Transverse colon (tissue), 4 donors: ENCODE results near the gene TRRAP. TPM values are rescaled to one million over a fixed set of nuclear protein-coding genes. Genes with fewer than 3 reads are reported as not detected.

ENCODE experiments used
- DNase-seq: peaks from one replicate; pipeline ENCODE4 v3.0.0-alpha.2; 2019
- H3K27ac ChIP-seq, 4 donors: fragments of 200-600 bp; sonication (generic); 2 replicates each; pipeline ENCODE4 v1.5.1; 2016 to 2018; ENCODE audit warnings: inconsistent platforms in 4 of 4
- H3K27me3 ChIP-seq: fragments of 200-600 bp; sonication (generic); 2 replicates; pipeline ENCODE4 v1.5.1; 2017; ENCODE audit warnings: inconsistent platforms
- H3K36me3 ChIP-seq, 4 donors: fragments of 200-600 bp; sonication (generic); 2 replicates each; pipeline ENCODE4 v1.5.1; 2017 to 2019; ENCODE audit warnings: inconsistent platforms in 4 of 4
- H3K4me1 ChIP-seq, 4 donors: fragments of 200-600 bp; sonication (generic); 2 replicates each; pipeline ENCODE4 v1.5.1; 2017 to 2020; ENCODE audit warnings: inconsistent platforms in 4 of 4
- H3K4me3 ChIP-seq, 4 donors: fragments of 200-600 bp; sonication (generic); 1 replicate in 1 of 4; 2 replicates in 3 of 4; pipeline versions ENCODE4 v1.5.1 to v1.6.1; 2017 to 2019; ENCODE audit warnings: inconsistent platforms in 4 of 4
- H3K9me3 ChIP-seq, 2 donors: fragments of 200-600 bp; sonication (generic); 2 replicates each; pipeline ENCODE4 v1.5.1; 2017 to 2019; ENCODE audit warnings: inconsistent platforms in 2 of 2
- EP300 ChIP-seq: sonication (generic); formaldehyde crosslinking; IDR thresholded peaks from one replicate; pipeline ENCODE4 v1.6.1; 2017; ENCODE audit warnings: antibody characterized with exemption, low read depth
- POLR2A ChIP-seq: fragments of 450-650 bp; IDR thresholded peaks from one replicate; pipeline ENCODE4 v1.6.1; 2016; ENCODE audit warnings: antibody characterized with exemption, mild to moderate bottlenecking, moderate library complexity
- POLR2AphosphoS5 ChIP-seq, 3 donors: sonication (generic); formaldehyde crosslinking; IDR thresholded peaks; one replicate each; pipeline ENCODE4 v1.6.1; 2016; ENCODE audit warnings: antibody characterized with exemption in 3 of 3
- WGBS, 2 donors: methylation state at CpG; one replicate each; pipeline ENCODE4 v1.1.5; 2018; ENCODE audit warnings: low coverage in 1 of 2; 5-methylcytosine and 5-hydroxymethylcytosine counted together
- in situ Hi-C, 4 donors: fragments of 200-750 bp; cut with MboI; loops; one replicate each; pipeline versions ENCODE4 v1.15.0 to v1.15.1; 2017; ENCODE audit warnings: low sequenced_read_pairs in 3 of 4, low pct_ligation_motif_present in 1 of 4, low pct_unique_long_range_greater_than_20kb in 1 of 4
- intact Hi-C: fragments of 100-400 bp; cut with DNase I; formaldehyde crosslinking; loops from one replicate; pipeline ENCODE4 v1.15.1; 2023; ENCODE audit warnings: low total_unique reads
- total RNA-seq, 4 donors: library from RNA; depleted of rRNA; stranded (reverse); fragments of >200 nt; gene quantifications; one replicate each; pipeline ENCODE4 v1.1.0, GENCODE V29; 2016
- TF ChIP-seq, protein P1 (sequence below), 5 experiments: fragments of 200-600 bp in 3 of 5; fragments of 450-650 bp in 2 of 5; sonication (generic) in 3 of 5; IDR thresholded peaks; 1 replicate in 2 of 5; 2 replicates in 3 of 5; pipeline ENCODE4 v1.5.1; 2016 to 2017; ENCODE audit warnings: antibody characterized with exemption in 5 of 5, inconsistent platforms in 3 of 5, mild to moderate bottlenecking in 2 of 5, moderate library complexity in 1 of 5

Gene TRRAP
- total RNA-seq, 4 donors from 2014 or later: 27.3 to 73.3 (median 38.0) TPM

DNA sequence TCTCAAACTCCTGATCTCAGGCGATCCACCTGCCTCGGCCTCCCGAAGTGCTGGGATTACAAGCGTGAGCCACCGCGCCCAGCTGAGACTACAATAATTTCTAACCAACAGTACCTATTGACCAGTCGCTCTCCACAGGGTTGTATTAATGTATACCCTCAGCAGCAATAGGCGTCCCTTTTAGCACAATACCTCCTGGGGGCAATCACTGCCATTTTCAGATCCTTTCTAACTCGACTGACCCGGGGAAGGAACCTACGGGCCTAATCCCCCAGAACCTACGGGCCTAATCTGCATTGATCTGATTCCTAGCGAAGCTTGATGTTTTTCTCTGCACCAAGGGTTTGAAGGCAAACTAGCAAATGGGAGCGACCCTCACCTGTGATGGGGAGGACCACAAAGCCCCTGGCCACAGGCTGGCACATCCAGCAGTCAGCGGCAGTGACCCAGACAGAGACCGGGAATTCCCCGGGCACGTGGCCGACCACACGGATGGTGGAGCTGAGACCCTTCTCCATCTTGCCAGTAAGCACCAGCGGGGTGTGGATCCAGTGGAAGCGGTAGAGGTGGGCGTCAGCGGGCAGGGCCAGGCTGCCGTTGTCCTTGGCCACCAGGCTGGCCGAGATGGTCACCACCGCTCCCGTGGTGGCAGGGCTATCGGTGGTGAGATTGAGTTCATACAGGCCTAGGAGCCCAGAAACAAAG, 15.5 kb upstream of the TRRAP start:
- Histone ChIP-seq H3K36me3 (no peaks in the 10 kb centered on the region), H3K9me3 (no peaks in the 10 kb centered on the region), H3K4me1 (no peaks in the 10 kb centered on the region), H3K4me3 (no peak overlapping the region), H3K27ac (no peak overlapping the region), H3K27me3 (peaks cover 19% of the 10 kb centered on the region)
- 90 to 94% methylated on average over 7 to 29 of the region's 29 CpGs for WGBS, 2 donors
- intact Hi-C loops (no loop called here), in situ Hi-C loops (no loop called here)
- no peak for DNase-seq
- TF ChIP-seq POLR2AphosphoS5 (IDR thresholded peaks at IDR 0.05) (no peak), EP300 (no peak), POLR2A (no peak)
- TF ChIP-seq, protein P1, sequence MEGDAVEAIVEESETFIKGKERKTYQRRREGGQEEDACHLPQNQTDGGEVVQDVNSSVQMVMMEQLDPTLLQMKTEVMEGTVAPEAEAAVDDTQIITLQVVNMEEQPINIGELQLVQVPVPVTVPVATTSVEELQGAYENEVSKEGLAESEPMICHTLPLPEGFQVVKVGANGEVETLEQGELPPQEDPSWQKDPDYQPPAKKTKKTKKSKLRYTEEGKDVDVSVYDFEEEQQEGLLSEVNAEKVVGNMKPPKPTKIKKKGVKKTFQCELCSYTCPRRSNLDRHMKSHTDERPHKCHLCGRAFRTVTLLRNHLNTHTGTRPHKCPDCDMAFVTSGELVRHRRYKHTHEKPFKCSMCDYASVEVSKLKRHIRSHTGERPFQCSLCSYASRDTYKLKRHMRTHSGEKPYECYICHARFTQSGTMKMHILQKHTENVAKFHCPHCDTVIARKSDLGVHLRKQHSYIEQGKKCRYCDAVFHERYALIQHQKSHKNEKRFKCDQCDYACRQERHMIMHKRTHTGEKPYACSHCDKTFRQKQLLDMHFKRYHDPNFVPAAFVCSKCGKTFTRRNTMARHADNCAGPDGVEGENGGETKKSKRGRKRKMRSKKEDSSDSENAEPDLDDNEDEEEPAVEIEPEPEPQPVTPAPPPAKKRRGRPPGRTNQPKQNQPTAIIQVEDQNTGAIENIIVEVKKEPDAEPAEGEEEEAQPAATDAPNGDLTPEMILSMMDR (IDR thresholded peaks at IDR 0.05): no peak

- Histone ChIP-seq H3K9me3 (no peaks in the 10 kb centered on the region), H3K36me3 (no peaks in the 10 kb centered on the region), H3K27ac (no peak overlapping the region), H3K4me3 (no peak overlapping the region), H3K4me1 (no peaks in the 10 kb centered on the region), H3K27me3 (peaks cover 27% of the 10 kb centered on the region)
- in situ Hi-C loops (no loop called here), intact Hi-C loops (no loop called here)
- TF ChIP-seq POLR2AphosphoS5 (IDR thresholded peaks at IDR 0.05) (no peak), POLR2A (no peak), EP300 (no peak)
- TF ChIP-seq, protein P1 (IDR thresholded peaks at IDR 0.05): no peak
- 69% methylated on average over 2 of the region's 2 CpGs; no CpG with 5 or more reads in 1 of the 2 donors for WGBS, 2 donors
- DNase-seq: no peak
Measured at GRCh38 chr7:98863601-98864000, 14.7 kb upstream of the TRRAP start.

DNA sequence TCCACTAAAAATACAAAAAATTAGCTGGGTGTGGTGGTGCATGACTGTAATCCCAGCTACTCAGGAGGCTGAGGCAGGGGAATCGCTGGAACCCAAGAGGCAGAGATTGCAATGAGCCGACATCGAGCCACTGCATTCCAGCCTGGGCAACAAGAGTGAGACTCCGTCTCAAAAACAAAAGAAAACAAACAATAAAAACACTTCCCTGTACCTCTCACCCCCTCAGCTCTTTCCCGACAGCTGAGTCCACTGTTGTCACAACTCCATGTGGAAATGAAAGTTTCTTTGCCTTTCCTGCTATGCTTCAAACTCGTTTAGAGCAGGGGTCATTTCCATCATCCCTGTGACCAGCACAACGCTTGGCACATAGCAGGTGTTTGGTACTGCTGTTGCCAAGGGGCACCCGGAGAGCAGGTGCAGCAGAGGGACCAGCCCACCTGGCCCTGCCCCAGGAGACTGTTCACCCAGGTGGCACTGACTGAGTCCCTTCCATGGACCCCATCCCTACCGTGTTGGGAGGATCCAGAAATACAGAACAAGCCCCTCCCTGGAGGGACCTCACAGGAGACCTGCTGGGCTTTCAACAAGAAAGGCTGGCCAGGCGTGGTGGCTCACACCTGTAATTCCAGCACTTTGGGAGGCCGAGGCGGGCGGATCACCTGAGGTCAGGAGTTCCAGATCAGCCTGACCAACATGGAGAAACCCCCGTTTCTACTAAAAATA, 13.4 kb upstream of the TRRAP start:
- Histone ChIP-seq H3K4me3 (no peak overlapping the region), H3K27ac (no peak overlapping the region), H3K27me3 (peaks cover 35% of the 10 kb centered on the region), H3K4me1 (peaks cover 0 to 8% (median 2%) of the 10 kb centered on the region in 4 donors), H3K36me3 (no peaks in the 10 kb centered on the region), H3K9me3 (no peaks in the 10 kb centered on the region)
- 35 to 56% methylated on average over 5 to 14 of the region's 14 CpGs for WGBS, 2 donors
- no peak for TF ChIP-seq EP300
- TF ChIP-seq POLR2AphosphoS5 (IDR thresholded peaks at IDR 0.05): no peak
- no peak for TF ChIP-seq POLR2A
- TF ChIP-seq, protein P1 (IDR thresholded peaks at IDR 0.05): no peak
- in situ Hi-C loops: no loop called here
- no peak for DNase-seq
- intact Hi-C loops: no loop called here

- H3K4me3 ChIP-seq: no peak overlapping the region
- in situ Hi-C loops (no loop called here), intact Hi-C loops (no loop called here)
- H3K27me3 ChIP-seq: peaks cover 46% of the 10 kb centered on the region
- H3K36me3 ChIP-seq: no peaks in the 10 kb centered on the region
- H3K27ac ChIP-seq: no peak overlapping the region
- no peak for DNase-seq
- WGBS, 2 donors: 74 to 89% methylated on average over 7 to 12 of the region's 12 CpGs
- peaks cover 0 to 15% (median 7%) of the 10 kb centered on the region in 4 donors for H3K4me1 ChIP-seq
- H3K9me3 ChIP-seq: no peaks in the 10 kb centered on the region
- TF ChIP-seq, protein P1 (IDR thresholded peaks at IDR 0.05): no peak
- TF ChIP-seq POLR2A (no peak), POLR2AphosphoS5 (IDR thresholded peaks at IDR 0.05) (no peak), EP300 (no peak)
Measured at GRCh38 chr7:98866351-98866750, 12.0 kb upstream of the TRRAP start.
